WERI-Rb-1 (cell line): ENCODE measurements around the gene NOTUM.

Source experiments
- DNase-seq: peaks from one replicate; pipeline ENCODE4 v3.0.0-alpha.2; 2020
- H3K27ac ChIP-seq: fragments of 250-450 bp; sonication (Bioruptor Pico); 2 replicates; pipeline ENCODE4 v1.5.1; 2020; ENCODE audit warnings: mild to moderate bottlenecking, moderate library complexity
- H3K27me3 ChIP-seq: fragments of 250-450 bp; sonication (Bioruptor Pico); 2 replicates; pipeline ENCODE4 v1.5.1; 2021; ENCODE audit warnings: mild to moderate bottlenecking, low read depth, moderate library complexity; ENCODE audit not compliant: insufficient read depth, severe bottlenecking
- H3K36me3 ChIP-seq: fragments of 250-450 bp; sonication (Bioruptor Pico); 2 replicates; pipeline ENCODE4 v1.5.1; 2020; ENCODE audit warnings: mild to moderate bottlenecking, moderate library complexity
- H3K4me3 ChIP-seq: 2 replicates; pipeline ENCODE4 v1.5.1; 2011; ENCODE audit warnings: low read depth, mild to moderate bottlenecking, control low read depth, low read length
- H3K9me3 ChIP-seq: fragments of 250-450 bp; sonication (Bioruptor Pico); 2 replicates; pipeline ENCODE4 v1.5.1; 2021; ENCODE audit warnings: mild to moderate bottlenecking, moderate library complexity; ENCODE audit not compliant: severe bottlenecking
- CTCF ChIP-seq: IDR thresholded peaks from 2 replicates; pipeline ENCODE4 v1.5.1; 2011; ENCODE audit warnings: low read depth, mild to moderate bottlenecking, control low read depth, inconsistent platforms, low read length

Gene NOTUM

GRCh38 chr17:81967244-81967532 is 6.2 kb upstream of the NOTUM start:
- TF ChIP-seq CTCF = no peak
- DNase-seq = no peak
- Histone ChIP-seq H3K36me3 (no peaks in the 10 kb centered on the region; the same call in 1 of the 2 replicates), H3K9me3 (no peaks in the 10 kb centered on the region), H3K27ac (peak overlapping the region; percentile 35), H3K27me3 (no peaks in the 10 kb centered on the region), H3K4me3 (no peak overlapping the region)

GRCh38 chr17:81966343-81967243 is 5.6 kb upstream of the NOTUM start:
- peak overlapping the region; percentile 35 for H3K27ac ChIP-seq
- peak; percentile 69 for DNase-seq
- H3K36me3 ChIP-seq = no peaks in the 10 kb centered on the region; the same call in 1 of the 2 replicates
- H3K27me3 ChIP-seq = no peaks in the 10 kb centered on the region
- no peaks in the 10 kb centered on the region for H3K9me3 ChIP-seq
- H3K4me3 ChIP-seq = no peak overlapping the region
- TF ChIP-seq CTCF = no peak

GRCh38 chr17:81964081-81964849 is 3.3 kb upstream of the NOTUM start:
- DNase-seq = no peak
- no peaks in the 10 kb centered on the region; the same call in 1 of the 2 replicates for H3K36me3 ChIP-seq
- H3K4me3 ChIP-seq = no peak overlapping the region
- H3K9me3 ChIP-seq = no peaks in the 10 kb centered on the region
- no peak overlapping the region for H3K27ac ChIP-seq
- no peak for TF ChIP-seq CTCF
- H3K27me3 ChIP-seq = peaks cover 7% of the 10 kb centered on the region

GRCh38 chr17:81962499-81963441 is 1.8 kb upstream of the NOTUM start:
- Histone ChIP-seq H3K4me3 (no peak overlapping the region), H3K36me3 (peaks cover 3% of the 10 kb centered on the region; the same call in 1 of the 2 replicates), H3K27ac (no peak overlapping the region), H3K27me3 (peaks cover 7% of the 10 kb centered on the region), H3K9me3 (no peaks in the 10 kb centered on the region)
- no peak for DNase-seq
- TF ChIP-seq CTCF = no peak
